NK-92 (cell line): ENCODE measurements around the gene KRTAP1-1.
"Not testable (repeated sequence)": the region's sequence is repeated elsewhere in the genome, so short reads cannot be mapped to it uniquely, and the experiment has no call there.

Experiments
- DNase-seq: peaks from one replicate; lab custom pipeline; 2025; ENCODE audit not compliant: unreplicated experiment; lab: John Stamatoyannopoulos, UW

KRTAP1-1 gene

DNA sequence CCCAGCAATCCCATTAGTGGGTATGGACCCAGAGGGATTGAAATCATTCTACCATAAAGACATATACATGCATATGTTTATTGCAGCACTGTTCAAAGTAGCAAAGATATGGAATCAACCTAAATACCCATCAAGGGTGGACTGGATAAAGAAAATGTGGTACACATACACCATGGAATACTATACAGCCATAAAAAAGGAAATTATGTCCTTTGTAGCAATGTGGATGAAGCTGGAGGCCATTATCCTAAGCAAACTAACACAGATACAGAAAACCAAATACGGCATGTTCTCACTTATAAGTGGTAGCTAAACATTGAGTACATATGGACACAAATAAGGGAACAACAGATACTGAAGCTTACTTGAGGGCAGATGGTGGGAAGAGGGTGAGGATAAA lies 16.3 kb upstream of the KRTAP1-1 start:
- no peak for DNase-seq

DNA sequence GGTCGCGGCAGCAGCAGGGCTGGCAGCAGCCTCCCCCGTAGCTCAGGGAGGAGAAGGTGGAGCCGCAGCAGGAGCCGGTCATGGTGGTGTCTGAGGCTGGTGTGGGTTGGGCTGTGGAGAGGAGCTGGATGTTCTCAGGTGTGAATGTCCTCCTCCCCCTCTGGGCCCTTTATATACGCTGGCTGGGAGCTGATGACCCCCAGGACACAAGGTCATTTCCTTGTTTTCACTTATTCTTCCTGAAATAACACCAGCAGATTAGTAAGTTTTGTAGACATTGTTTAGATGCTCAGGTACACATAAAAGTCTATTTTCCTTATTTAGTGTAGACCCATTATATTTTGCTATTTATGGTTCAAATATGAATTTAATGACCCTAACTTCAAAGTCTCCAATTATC lies 13.9 kb upstream of the KRTAP1-1 start, which contains the start of gene KRTAP2-2:
KRTAP2-2 (minus strand) TSS at position 101 of the 400 bp plus-strand sequence; CDS start at position 82, 19 bp downstream.
- not testable (repeated sequence) for DNase-seq

DNA sequence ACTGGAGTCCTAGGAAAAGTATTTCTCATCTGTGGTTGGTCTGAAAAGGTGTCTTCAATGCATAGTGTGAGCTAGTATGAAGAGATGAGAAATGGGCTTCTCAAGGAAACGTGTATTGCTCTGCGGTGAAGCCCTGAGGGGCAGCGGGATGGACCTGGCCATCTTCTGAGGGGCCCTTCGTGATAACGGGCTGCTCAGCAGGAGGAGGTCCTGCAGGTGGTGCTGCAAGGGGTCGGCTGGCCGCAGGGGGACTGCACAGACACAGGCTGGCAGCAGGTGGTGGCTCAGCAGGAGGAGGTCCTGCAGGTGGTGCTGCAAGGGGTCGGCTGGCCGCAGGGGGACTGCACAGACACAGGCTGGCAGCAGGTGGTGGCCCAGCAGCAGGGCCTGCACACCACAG lies 13.3 kb upstream of the KRTAP1-1 start:
- DNase-seq = not testable (repeated sequence)

DNA sequence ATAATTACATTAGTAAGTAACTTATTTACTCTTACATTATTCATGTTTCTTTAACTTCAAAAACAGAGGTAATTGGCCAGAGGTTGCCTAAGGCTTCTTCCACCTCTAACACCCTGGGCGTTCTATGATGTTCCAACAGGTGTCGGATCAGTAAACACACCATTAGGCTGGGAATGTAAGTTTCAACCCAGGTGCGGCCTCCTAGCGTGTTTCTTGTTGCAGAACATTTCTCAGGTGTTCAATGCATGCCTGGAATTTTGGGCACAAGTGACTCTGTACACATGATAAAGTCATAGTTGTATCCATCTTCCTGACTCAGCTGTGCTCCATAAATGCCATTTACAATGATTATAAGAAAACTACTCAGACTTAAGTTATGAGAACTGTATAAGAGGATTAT lies 12.8 kb upstream of the KRTAP1-1 start:
- no peak for DNase-seq

DNA sequence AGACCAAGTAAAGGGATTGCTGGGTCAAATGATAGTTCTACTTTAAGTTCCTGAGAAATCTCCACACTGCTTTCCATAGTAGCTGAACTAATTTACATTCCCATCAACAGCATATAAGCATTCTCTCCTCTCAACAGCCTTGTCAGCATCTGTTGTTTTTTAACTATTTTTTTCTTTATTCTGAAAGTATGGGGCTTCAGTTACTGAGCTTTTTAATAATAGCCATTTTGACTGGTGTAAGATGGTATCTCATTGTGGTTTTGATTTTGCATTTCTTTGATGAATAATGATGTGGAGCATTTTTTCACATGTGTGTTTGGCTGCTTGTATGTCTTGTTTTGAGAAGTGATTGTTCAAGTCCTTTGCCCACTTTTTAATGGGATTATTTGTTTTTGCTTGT lies 11.3 kb upstream of the KRTAP1-1 start:
- no peak for DNase-seq

DNA sequence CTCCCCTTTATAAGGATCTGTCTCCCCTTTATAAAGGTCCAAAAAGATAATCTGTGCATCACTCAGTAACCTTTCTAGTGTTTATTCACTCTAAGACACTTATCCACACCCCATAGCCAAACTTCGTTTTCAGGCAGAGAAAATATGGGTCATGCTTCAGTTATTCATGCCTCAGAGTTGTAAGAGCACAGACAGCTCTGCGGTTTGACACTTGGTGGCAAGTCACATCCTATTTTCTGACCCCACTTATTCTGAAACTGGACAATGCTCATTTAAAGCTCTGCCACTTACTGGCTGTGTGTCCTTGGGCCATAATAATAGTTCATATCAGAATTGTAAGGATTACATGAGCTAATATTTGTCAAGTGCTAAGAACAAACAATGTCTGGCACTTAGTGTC lies 7.9 kb upstream of the KRTAP1-1 start:
- DNase-seq = no peak

DNA sequence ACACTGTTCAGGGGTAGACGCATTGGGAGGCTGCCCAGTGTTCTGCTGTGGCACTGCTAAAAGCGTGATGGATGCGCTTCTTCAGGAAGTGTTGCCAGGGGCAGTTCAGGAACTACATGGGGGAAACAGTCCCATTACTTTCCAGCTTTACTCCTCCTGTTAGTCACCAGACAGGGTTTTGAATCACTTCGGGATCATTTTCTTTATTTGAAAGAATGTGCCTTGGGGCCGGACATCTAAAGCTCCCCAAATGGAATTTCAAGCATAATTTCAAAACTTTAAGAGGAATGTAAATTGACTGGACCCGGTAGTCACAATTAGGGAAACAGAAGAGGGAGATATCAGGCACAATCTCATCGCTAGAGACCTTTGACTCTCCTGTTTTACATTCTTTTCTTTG lies 7.2 kb upstream of the KRTAP1-1 start:
- no peak for DNase-seq

DNA sequence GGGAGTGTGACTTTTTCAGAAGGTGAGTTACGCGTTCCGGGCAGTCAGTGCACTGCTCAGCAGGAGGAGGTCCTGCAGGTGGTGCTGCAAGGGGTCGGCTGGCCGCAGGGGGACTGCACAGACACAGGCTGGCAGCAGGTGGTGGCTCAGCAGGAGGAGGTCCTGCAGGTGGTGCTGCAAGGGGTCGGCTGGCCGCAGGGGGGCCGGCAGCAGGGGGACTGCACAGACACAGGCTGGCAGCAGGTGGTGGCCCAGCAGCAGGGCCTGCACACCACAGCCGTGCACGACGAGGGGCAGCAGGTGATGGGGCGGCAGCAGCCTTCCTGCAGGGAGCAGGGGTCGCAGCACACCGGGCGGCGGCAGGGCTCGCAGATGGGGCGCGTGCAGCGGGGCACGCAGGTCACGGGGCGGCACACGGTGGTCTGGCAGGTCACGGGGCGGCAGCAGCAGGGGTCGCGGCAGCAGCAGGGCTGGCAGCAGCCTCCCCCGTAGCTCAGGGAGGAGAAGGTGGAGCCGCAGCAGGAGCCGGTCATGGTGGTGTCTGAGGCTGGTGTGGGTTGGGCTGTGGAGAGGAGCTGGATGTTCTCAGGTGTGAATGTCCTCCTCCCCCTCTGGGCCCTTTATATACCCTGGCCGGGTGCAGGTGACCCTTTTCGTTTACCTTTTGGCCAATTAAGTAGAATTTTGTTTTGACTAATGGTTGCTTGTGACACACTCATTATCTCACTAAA lies 5.7 kb upstream of the KRTAP1-1 start, which contains the start of gene KRTAP2-1:
KRTAP2-1 (minus strand) TSS at position 582 of the 731 bp plus-strand sequence; CDS start at position 533, 49 bp downstream.
- DNase-seq = not testable (repeated sequence)

DNA sequence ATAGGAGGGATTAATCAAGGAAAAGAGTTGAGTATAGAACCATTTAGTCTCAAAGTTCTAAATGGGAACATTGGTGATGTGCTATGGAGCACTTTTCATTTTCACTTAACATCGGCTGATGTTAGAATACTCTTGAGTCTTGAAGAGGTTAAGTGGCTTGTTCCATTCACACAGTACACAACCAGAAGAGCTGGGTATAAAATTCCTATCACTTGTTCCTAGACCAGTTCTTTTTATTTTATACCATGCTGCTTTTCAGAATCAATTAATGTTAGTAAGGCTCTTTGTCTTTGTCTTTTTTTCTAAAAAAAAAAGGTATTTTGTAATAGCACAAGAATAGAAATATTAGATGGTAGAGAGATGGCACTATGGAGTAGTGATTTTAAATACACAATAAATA lies 1.7 kb upstream of the KRTAP1-1 start:
- DNase-seq = no peak

DNA sequence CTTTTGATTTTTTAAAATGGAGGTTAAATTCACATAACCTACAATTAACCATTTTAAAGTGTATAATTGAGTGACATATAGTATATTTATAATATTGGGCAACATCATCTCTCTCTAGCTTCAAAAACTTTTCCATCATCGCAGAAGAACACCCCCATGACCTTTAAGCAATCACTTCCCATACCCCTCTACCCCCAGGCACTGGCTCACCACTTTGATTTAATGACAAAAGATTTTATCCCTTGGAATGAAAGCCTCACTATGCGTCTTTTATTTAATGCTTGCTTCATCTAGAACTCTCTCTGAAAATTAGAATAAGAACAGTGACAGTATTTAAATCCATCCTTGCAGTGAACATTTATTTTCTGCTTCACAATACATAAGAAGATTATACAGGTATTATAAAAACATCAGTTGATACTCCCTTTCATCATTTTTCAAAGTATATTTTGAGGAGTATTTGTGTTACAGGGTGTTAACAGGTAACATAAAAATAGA lies 3.3 kb downstream of the KRTAP1-1 start:
- no peak for DNase-seq

DNA sequence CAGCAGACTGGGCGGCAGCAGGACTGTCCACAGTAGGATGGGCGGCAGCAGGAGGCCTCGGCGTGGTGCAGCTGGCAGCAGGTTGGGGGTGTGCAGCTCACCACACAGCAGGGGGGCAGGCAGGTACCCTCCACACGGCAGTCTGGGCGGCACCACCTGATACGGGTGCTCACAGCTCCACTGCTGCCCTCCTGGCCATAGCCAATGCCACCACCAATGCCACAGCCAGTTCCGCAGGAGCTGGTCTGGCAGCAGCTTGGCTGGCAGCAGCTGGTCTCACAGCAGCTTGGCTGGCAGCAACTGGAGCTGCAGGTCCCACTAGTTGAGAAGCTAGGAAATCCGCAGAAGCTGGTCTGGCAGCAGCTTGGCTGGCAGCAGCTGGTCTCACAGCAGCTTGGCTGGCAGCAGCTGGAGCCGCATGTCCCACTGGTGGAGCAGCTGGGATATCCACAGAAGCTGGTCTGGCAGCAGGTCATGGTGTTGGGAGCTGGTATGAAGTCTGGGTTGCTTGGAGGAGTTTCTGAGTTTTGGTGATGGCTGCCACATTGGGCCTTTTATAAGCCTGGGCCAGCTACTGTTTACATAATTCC lies 6.8 kb downstream of the KRTAP1-1 start, which contains the start of gene KRTAP1-3:
KRTAP1-3 (minus strand) TSS at position 529 of the 590 bp plus-strand sequence; CDS start at position 476, 53 bp downstream.
- not testable (repeated sequence) for DNase-seq

DNA sequence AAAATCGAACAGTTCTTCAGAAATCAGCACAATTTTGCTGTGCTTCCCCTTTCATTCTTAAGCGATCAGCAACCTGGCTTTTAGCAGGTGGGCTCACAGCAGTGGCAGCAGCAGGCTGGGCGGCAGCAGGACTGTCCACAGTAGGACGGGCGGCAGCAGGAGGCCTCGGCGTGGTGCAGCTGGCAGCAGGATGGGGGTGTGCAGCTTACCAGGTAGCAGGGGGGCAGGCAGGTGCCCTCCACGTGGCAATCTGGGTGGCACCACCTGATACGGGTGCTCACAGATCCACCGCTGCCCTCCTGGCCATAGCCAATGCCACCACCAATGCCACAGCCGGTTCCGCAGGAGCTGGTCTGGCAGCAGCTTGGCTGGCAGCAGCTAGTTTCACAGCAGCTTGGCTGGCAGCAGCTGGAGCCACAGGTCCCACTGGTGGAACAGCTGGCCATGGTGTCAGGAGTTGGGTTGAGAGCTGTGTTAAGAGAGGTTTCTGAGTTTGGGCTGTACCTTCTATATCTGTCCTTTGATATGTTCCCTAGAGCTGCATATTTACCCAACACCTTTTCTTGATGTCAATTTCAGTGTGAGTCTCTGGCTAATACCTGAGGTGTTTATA lies 11.5 kb downstream of the KRTAP1-1 start, which contains the start of gene KRTAP1-4:
KRTAP1-4 (minus strand) TSS at position 563 of the 613 bp plus-strand sequence; CDS start at position 446, 117 bp downstream.
- DNase-seq = no peak

DNA sequence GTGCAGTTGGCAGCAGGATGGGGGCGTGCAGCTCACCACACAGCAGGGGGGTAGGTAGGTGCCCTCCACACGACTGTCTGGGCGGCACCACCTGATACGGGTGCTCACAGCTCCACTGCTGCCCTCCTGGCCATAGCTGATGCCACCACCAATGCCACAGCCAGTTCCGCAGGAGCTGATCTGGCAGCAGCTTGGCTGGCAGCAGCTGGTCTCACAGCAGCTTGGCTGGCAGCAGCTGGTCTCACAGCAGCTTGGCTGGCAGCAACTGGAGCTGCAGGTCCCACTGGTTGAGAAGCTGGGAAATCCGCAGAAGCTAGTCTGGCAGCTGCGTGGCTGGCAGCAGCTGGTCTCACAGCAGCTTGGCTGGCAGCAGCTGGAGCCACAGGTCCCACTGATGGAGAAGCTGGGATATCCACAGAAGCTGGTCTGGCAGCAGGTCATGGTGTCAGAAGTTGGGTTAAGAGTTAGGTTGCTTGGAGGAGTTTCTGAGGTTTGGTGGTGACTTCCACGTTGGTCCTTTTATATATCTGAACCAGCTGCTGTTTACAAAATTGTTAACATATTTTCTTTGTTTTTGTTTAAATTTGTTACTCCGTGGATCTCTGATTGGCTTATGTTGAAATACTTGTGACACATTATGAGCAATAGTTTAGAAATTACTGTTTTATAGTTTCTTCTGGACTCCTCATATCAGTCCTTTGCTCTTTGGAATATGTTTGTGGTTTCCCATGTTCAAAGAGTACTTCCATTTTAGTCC lies 14.4 kb downstream of the KRTAP1-1 start, which contains the start of gene KRTAP1-5:
KRTAP1-5 (minus strand) TSS at position 494 of the 757 bp plus-strand sequence; CDS start at position 441, 53 bp downstream.
- DNase-seq = no peak

DNA sequence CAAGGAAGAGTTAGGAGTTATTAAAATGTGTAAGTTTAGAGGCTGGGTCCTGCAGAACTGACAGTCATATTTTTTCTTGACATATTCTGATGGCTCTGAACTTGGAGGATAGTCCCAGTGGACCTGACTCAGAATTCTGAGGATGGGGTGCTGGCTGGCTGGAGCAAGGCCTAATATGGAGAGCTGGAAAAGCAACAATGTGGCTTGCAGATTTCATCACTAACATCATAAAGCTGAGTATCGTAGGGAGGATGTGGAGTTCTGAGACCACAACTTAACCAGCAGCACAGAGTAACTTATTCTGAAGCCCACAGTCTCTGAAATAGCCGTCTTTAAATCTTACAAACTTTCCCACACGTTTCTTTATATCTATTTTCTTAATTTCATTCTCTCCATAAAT lies 16.6 kb downstream of the KRTAP1-1 start:
- DNase-seq = no peak

DNA sequence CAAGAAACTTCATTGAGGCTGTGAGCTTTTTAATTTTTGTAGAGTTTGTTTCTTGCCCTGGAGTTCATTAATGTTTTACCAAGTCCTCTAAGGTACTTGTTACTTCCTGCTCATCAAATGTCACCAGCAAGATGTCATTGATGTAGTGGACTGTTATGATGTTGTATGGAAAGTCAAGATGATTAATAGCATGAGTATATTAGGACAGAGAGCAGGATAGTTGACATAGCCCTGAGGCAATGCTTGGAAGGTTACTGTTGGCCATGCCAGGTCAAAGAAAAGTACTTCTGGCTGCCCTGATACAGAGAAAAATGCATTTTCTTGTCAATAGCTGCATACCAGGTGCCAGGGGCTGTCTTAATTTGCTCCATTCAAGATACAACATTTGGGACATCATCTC lies 20.9 kb downstream of the KRTAP1-1 start:
- no peak for DNase-seq

DNA sequence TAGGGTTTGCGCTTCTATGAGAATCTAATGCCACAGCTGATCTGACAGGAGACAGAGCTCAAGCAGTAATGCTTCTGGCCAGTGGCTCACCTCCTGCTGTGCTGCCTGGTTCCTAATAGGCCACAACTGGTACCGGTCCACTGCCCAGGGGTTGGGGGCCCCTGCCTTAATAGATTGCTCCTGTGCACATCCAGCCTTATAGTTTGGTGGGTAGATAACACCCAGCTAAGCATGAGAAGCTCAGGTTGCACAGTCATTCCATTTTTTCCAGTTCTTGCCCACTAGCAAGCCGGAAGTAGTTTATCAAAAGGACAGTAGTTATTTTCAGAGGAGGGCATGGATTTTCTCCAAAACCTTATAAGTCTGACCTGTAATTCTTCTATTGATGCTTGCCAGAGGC lies 21.8 kb downstream of the KRTAP1-1 start:
- DNase-seq = no peak

DNA sequence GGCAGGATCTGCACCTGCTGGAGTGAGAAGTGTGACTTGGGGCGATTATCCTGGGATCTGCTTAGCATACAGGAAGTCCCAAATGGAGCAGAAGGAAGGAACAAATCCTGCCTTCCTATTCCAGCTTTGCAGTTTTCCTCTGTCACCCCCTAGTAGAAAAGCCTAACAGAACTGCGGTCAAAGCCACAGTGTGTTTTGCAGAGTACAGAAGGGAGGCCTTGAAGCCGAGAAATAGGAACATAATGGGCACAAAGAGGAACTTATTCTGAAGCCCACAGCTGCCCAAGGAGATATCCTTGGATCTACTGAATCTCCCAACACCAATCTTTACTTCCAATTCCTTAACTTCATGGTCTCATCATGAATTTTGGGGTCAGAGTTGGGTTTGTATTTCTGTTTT lies 22.7 kb downstream of the KRTAP1-1 start:
- no peak for DNase-seq

DNA sequence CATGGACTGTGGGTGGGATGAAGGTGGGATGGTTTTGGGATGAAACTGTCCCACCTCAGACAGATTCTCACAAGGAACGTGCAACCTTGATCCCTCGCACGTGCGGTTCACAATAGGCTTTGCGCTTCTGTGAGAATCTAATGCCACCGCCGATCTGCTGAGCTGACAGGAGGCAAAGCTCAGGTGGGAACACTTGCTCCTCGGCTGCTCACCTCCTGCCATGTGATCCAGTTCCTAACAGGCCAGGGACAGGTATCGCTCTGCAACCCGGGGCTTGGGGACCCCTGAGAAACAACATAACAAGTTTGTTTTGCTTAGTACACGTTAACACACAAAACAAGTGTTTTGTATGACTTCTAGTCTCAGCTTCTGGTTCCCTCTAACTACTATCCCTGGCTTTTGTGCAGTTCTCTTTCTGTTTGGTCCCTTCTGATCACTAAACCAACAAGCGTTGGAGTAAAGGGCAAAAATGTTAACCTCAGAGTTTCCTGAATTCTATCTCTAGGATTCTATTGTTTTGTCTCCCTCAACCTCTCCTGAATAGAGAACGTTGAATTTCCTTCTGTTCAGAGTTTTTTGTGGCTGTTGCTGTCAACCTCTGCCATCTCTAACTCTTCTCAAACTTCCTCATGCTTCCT lies 24.6 kb downstream of the KRTAP1-1 start:
- no peak for DNase-seq

DNA sequence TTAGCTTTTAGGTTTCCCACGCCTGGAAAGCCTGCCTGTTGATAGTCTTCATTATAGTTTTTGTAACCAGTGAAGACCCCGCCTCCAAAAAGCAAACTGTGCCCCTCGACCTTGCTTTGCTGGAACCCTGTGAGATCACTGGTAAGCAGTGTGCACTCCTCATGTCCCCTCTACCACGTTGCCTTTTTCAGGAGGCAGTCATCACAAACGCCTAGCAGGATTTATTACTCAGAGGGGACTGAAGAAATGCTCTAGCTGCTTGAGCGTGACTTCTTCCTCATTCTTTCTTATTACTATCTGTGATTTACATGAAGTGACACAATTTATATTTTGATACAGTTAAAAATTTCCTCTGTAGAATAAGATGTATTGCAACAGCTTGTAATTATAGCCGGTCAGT lies 25.8 kb downstream of the KRTAP1-1 start:
- no peak for DNase-seq

DNA sequence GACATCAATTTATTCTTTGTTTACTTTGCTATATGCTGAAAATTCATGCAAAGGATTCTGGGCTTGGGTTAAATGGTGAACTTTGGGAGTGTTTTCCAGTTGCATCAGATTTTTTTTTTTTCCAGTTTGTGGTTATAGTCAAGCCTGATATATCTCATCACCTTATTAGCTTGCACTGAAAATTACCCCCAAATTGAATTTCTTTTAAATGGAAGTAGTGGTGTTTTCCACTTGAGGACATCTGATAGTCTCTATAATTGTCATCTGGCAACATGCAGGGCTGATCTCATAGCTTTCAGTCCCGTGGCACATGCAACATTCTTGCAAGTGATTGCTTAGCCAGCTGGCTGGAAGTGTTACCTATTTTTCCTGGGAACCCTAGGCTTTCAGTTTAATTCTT lies 27.6 kb downstream of the KRTAP1-1 start:
- DNase-seq = no peak
